ENCODE measurements around the gene TBX5. TPM values are rescaled to one million over a fixed set of nuclear protein-coding genes. Genes with fewer than 3 reads are reported as not detected.

The TBX5 gene
- total and polyA plus RNA-seq, 2 donors from 2014 or later = not detected

DNA sequence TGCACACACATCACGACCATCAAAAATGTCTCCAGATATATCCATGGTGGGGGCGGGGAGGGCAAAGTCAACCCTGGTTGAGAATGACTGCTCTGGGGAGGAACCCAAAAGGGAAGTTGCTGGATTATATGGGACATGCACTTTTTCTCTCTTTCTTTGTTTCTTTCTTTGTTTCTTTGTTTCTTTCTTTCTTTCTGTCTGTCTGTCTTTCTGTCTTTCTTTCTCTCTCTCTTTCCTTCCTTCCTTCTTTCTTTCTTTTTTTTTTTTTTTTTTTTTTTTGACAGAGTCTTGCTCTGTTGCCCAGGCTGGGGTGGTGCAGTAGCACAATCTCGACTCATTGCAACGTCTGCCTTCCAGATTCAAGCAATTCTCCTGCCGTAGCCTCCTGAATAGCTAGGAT lies 71.5 kb downstream of the TBX5 start:
- Histone ChIP-seq H3K9me3 (ENCODE audit: control insufficient read depth in 2 of 3, insufficient read depth in 1 of 3, low read length in 3 of 3) (no peaks in the 10 kb centered on the region), H3K4me1 (ENCODE audit: control insufficient read depth in 2 of 3, insufficient read depth in 2 of 3, low read depth in 1 of 3, low read length in 3 of 3) (no peaks in the 10 kb centered on the region), H3K36me3 (ENCODE audit: control insufficient read depth in 2 of 3, insufficient read depth in 3 of 3, low read length in 3 of 3) (no peaks in the 10 kb centered on the region), H3K4me3 (ENCODE audit: low read length in 3 of 3) (no peak overlapping the region), H3K27me3 (ENCODE audit: control insufficient read depth, insufficient read depth, low read length) (no peaks in the 10 kb centered on the region), H3K27ac (ENCODE audit: low read depth in 2 of 2, low read length in 2 of 2) (no peak overlapping the region), H3K9ac (ENCODE audit: low read length in 3 of 3) (no peak overlapping the region)
- DNase-seq = no peak
- intact Hi-C loops (cut with DNase I) = no loop called here
- no peak for FAIRE-seq
- TF ChIP-seq, protein P1, sequence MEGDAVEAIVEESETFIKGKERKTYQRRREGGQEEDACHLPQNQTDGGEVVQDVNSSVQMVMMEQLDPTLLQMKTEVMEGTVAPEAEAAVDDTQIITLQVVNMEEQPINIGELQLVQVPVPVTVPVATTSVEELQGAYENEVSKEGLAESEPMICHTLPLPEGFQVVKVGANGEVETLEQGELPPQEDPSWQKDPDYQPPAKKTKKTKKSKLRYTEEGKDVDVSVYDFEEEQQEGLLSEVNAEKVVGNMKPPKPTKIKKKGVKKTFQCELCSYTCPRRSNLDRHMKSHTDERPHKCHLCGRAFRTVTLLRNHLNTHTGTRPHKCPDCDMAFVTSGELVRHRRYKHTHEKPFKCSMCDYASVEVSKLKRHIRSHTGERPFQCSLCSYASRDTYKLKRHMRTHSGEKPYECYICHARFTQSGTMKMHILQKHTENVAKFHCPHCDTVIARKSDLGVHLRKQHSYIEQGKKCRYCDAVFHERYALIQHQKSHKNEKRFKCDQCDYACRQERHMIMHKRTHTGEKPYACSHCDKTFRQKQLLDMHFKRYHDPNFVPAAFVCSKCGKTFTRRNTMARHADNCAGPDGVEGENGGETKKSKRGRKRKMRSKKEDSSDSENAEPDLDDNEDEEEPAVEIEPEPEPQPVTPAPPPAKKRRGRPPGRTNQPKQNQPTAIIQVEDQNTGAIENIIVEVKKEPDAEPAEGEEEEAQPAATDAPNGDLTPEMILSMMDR (IDR thresholded peaks at IDR 0.05; ENCODE audit: borderline replicate concordance, extremely low read depth, insufficient read depth) = no peak

DNA sequence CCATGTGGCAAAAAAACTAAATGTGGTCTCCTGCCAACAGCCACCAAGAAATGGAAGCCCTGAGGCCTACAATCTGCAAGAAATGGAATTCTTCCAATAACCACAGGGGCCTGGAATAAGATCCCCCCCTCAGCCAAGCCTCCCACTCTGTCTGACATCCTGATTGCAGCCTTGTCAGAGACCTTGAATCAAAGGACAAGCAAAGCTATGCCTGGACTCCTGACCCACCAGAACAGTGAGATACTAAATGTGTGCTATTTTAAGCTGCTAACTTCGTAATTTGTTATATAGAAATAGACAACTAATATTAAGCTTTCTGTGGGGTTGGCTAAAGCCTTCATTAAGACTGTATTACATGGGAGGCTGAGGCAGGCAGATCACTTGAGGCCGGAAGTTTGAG lies 77.7 kb downstream of the TBX5 start:
- no peak for FAIRE-seq
- DNase-seq = no peak
- Histone ChIP-seq H3K9me3 (ENCODE audit: control insufficient read depth in 2 of 3, insufficient read depth in 1 of 3, low read length in 3 of 3) (peaks cover 0 to 15% (median 0%) of the 10 kb centered on the region in 3 donors), H3K4me1 (ENCODE audit: control insufficient read depth in 2 of 3, insufficient read depth in 2 of 3, low read depth in 1 of 3, low read length in 3 of 3) (no peaks in the 10 kb centered on the region), H3K4me3 (ENCODE audit: low read length in 3 of 3) (no peak overlapping the region), H3K36me3 (ENCODE audit: control insufficient read depth in 2 of 3, insufficient read depth in 3 of 3, low read length in 3 of 3) (no peaks in the 10 kb centered on the region), H3K27me3 (ENCODE audit: control insufficient read depth, insufficient read depth, low read length) (no peaks in the 10 kb centered on the region), H3K27ac (ENCODE audit: low read depth in 2 of 2, low read length in 2 of 2) (no peak overlapping the region), H3K9ac (ENCODE audit: low read length in 3 of 3) (no peak overlapping the region)
- TF ChIP-seq, protein P1 (IDR thresholded peaks at IDR 0.05; ENCODE audit: borderline replicate concordance, extremely low read depth, insufficient read depth) = no peak
- intact Hi-C loops (cut with DNase I) = no loop called here

- H3K27me3 ChIP-seq (ENCODE audit: control insufficient read depth, insufficient read depth, low read length) = no peaks in the 10 kb centered on the region
- H3K9ac ChIP-seq (ENCODE audit: low read length in 3 of 3) = no peak overlapping the region
- DNase-seq = no peak
- no peaks in the 10 kb centered on the region for H3K36me3 ChIP-seq (ENCODE audit: control insufficient read depth in 2 of 3, insufficient read depth in 3 of 3, low read length in 3 of 3)
- FAIRE-seq = no peak
- H3K4me1 ChIP-seq (ENCODE audit: control insufficient read depth in 2 of 3, insufficient read depth in 2 of 3, low read depth in 1 of 3, low read length in 3 of 3) = no peaks in the 10 kb centered on the region
- intact Hi-C loops (cut with DNase I) = no loop called here
- peaks cover 0 to 15% (median 0%) of the 10 kb centered on the region in 3 donors for H3K9me3 ChIP-seq (ENCODE audit: control insufficient read depth in 2 of 3, insufficient read depth in 1 of 3, low read length in 3 of 3)
- TF ChIP-seq, protein P1 (IDR thresholded peaks at IDR 0.05; ENCODE audit: borderline replicate concordance, extremely low read depth, insufficient read depth) = no peak
- no peak overlapping the region for H3K4me3 ChIP-seq (ENCODE audit: low read length in 3 of 3)
- H3K27ac ChIP-seq (ENCODE audit: low read depth in 2 of 2, low read length in 2 of 2) = no peak overlapping the region
Observed at GRCh38 chr12:114327765-114328164, 78.2 kb downstream of the TBX5 start.

DNA sequence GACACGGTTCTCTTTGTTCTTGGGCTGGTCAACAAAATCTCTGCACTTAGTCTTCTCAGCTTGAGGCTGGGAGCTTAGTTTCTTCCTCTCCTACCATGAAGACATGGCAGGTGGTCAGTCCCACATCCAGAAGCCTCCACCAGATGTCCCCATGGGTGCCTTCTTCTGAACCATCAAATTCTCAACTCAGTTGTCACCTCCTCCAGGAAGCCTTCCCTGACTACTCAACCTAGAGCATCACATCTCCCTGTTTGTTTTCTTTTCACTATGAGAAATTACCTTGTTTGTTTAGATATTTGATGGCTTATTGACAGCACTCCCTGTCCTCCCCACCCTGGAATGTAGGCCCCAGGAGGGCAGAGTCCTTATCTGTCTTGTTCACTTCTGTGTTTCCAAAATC lies 84.4 kb downstream of the TBX5 start:
- H3K4me1 ChIP-seq (ENCODE audit: control insufficient read depth in 2 of 3, insufficient read depth in 2 of 3, low read depth in 1 of 3, low read length in 3 of 3) = no peaks in the 10 kb centered on the region
- no peaks in the 10 kb centered on the region for H3K27me3 ChIP-seq (ENCODE audit: control insufficient read depth, insufficient read depth, low read length)
- no peak overlapping the region for H3K9ac ChIP-seq (ENCODE audit: low read length in 3 of 3)
- H3K36me3 ChIP-seq (ENCODE audit: control insufficient read depth in 2 of 3, insufficient read depth in 3 of 3, low read length in 3 of 3) = no peaks in the 10 kb centered on the region
- no peak overlapping the region for H3K4me3 ChIP-seq (ENCODE audit: low read length in 3 of 3)
- DNase-seq (no peak), FAIRE-seq (no peak)
- no peak overlapping the region for H3K27ac ChIP-seq (ENCODE audit: low read depth in 2 of 2, low read length in 2 of 2)
- intact Hi-C loops (cut with DNase I) = no loop called here
- no peaks in the 10 kb centered on the region for H3K9me3 ChIP-seq (ENCODE audit: control insufficient read depth in 2 of 3, insufficient read depth in 1 of 3, low read length in 3 of 3)
- TF ChIP-seq, protein P1 (IDR thresholded peaks at IDR 0.05; ENCODE audit: borderline replicate concordance, extremely low read depth, insufficient read depth) = no peak
